Osteoblast (primary cell): ENCODE data around the gene NFIC. TPM values are rescaled to one million over a fixed set of nuclear protein-coding genes. Genes with fewer than 3 reads are reported as not detected.

Source experiments
- DNase-seq: peaks from one replicate; pipeline ENCODE4 v3.0.0; 2011; ENCODE audit warnings: low spot score, mixed read lengths; ENCODE audit not compliant: insufficient read length; ENCODE audit errors: missing footprints
- H2AFZ ChIP-seq: 2 replicates; pipeline ENCODE4 v1.6.0; 2011; ENCODE audit warnings: mild to moderate bottlenecking, low read length
- H3K27ac ChIP-seq: 2 replicates; pipeline ENCODE4 v1.5.1; 2011; ENCODE audit warnings: mild to moderate bottlenecking, low read depth, low read length, moderate library complexity
- H3K27me3 ChIP-seq: 2 replicates; pipeline ENCODE4 v1.6.0; 2012; ENCODE audit warnings: mild to moderate bottlenecking, control low read depth, inconsistent platforms, low read length, moderate library complexity; ENCODE audit not compliant: insufficient read depth
- H3K36me3 ChIP-seq: 2 replicates; pipeline ENCODE4 v1.5.1; 2011; ENCODE audit warnings: mild to moderate bottlenecking, low read length, control low read depth, moderate library complexity; ENCODE audit not compliant: insufficient read depth
- H3K4me1 ChIP-seq: 2 replicates; pipeline ENCODE4 v1.5.1; 2011; ENCODE audit warnings: mild to moderate bottlenecking, low read length, control low read depth, moderate library complexity; ENCODE audit not compliant: insufficient read depth
- H3K4me2 ChIP-seq: 2 replicates; pipeline ENCODE4 v1.6.0; 2011; ENCODE audit warnings: mild to moderate bottlenecking, low read length; ENCODE audit not compliant: insufficient read depth
- H3K4me3 ChIP-seq: fragments of 200-600 bp; sonication (generic); 3 replicates; pipeline ENCODE4 v1.5.1; 2012; ENCODE audit warnings: mild to moderate bottlenecking, low read length, inconsistent platforms; ENCODE audit not compliant: insufficient read depth
- H3K79me2 ChIP-seq: 2 replicates; pipeline ENCODE4 v1.6.0; 2012; ENCODE audit warnings: mild to moderate bottlenecking, low read length, control low read depth, inconsistent platforms; ENCODE audit not compliant: insufficient read depth
- H3K9me3 ChIP-seq: 2 replicates; pipeline ENCODE4 v1.5.1; 2011; ENCODE audit warnings: low read depth, low read length, control low read depth
- H4K20me1 ChIP-seq: 2 replicates; pipeline ENCODE4 v1.6.0; 2012; ENCODE audit warnings: mild to moderate bottlenecking, low read length, control low read depth; ENCODE audit not compliant: insufficient read depth
- total RNA-seq: library from RNA; depleted of rRNA; stranded (reverse); fragments of >200 nt; gene quantifications from 2 replicates; pipeline ENCODE4 v1.2.3, GENCODE V29; 2012
- TF ChIP-seq, protein P1 (sequence below): IDR thresholded peaks from 2 replicates; pipeline ENCODE4 v1.5.1; 2011; ENCODE audit warnings: mild to moderate bottlenecking, low read depth, low read length, moderate library complexity; ENCODE audit errors: extremely low read depth

Gene NFIC
- total RNA-seq, 1 donor: 61.2 TPM

DNA sequence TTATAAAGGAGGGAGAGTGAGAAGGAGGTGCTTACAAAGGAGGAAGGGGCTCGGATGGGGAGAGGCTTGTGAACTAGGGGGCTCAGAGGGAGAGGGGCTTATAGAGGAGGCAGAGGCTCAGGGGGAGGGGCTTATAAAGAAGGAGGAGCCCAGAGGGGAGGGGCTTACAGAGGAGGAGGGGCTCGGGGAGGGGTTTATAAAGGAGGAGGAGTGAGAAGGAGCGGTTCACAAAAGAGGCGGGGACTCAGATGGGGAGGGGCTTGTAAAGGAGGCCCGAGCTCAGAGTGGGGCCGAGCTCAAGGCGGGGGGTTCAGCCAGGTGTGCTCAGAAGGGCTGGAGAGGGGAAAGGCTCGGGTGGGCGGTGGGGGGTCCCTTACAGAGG, 113.4 kb downstream of the NFIC start:
- peak; percentile 80 for DNase-seq

DNA sequence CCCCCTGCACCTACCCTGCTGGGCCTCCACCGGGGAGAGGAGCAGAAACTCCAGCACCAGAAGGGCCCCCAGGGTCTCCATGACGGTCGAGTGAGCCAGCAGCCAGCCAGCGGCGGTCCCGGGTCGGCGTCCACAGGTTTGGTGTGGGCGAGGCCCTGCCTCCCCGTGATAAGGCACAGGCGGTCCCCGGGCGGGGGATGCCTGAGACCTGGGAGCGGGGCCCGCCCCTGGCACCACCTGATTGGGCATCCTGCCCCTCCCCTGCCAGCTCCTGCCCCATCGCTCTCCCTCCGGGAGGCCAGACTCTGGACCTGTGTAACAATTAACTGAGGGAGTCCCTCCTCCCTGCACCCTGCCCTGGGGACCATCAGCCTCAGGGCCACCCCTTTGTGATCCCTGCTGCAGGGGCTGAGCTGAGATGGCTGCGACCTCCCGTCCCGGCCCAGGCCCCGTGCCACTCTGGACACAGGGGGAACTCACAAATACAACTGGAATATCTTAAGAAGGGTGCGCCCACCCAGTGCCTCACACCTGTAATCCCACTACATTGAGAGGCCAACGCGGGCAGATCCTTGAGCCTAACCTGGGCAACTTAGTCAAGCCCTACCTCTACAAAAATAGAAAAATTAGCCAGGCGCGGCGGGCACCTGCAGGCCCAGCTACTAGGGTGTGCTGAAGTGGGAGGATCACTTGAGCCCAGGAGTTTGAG, 114.2 kb downstream of the NFIC start, which contains the start of gene SMIM24:
SMIM24 (minus strand) TSS at position 143 of the 709 bp plus-strand sequence; CDS start at position 81, 62 bp downstream.
- Histone ChIP-seq H3K4me2 (no peak within 1 kb of the TSS), H3K36me3 (no peaks in the 10 kb centered on the region), H3K27ac (no peak within 1 kb of the TSS), H3K4me3 (no peak within 1 kb of the TSS), H4K20me1 (no peaks in the 10 kb centered on the region), H3K9me3 (no peaks in the 10 kb centered on the region), H3K27me3 (peaks cover 41% of the 10 kb centered on the region), H2AFZ (no peak within 1 kb of the TSS), H3K79me2 (no peaks in the 10 kb centered on the region), H3K4me1 (no peaks in the 10 kb centered on the region)
- DNase-seq: peak; percentile 85
- TF ChIP-seq, protein P1, sequence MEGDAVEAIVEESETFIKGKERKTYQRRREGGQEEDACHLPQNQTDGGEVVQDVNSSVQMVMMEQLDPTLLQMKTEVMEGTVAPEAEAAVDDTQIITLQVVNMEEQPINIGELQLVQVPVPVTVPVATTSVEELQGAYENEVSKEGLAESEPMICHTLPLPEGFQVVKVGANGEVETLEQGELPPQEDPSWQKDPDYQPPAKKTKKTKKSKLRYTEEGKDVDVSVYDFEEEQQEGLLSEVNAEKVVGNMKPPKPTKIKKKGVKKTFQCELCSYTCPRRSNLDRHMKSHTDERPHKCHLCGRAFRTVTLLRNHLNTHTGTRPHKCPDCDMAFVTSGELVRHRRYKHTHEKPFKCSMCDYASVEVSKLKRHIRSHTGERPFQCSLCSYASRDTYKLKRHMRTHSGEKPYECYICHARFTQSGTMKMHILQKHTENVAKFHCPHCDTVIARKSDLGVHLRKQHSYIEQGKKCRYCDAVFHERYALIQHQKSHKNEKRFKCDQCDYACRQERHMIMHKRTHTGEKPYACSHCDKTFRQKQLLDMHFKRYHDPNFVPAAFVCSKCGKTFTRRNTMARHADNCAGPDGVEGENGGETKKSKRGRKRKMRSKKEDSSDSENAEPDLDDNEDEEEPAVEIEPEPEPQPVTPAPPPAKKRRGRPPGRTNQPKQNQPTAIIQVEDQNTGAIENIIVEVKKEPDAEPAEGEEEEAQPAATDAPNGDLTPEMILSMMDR: no peak

More for the DNA sequence above, 113.4 kb downstream of the NFIC start:
- no peaks in the 10 kb centered on the region for H3K4me1 ChIP-seq
- no peak overlapping the region for H3K4me3 ChIP-seq
- no peak overlapping the region for H3K4me2 ChIP-seq
- H3K27me3 ChIP-seq: peaks cover 46% of the 10 kb centered on the region
- H3K27ac ChIP-seq: no peak overlapping the region
- no peak overlapping the region for H2AFZ ChIP-seq
- H3K36me3 ChIP-seq: no peaks in the 10 kb centered on the region
- no peaks in the 10 kb centered on the region for H3K79me2 ChIP-seq
- H4K20me1 ChIP-seq: no peaks in the 10 kb centered on the region
- no peaks in the 10 kb centered on the region for H3K9me3 ChIP-seq
- TF ChIP-seq, protein P1: no peak

DNA sequence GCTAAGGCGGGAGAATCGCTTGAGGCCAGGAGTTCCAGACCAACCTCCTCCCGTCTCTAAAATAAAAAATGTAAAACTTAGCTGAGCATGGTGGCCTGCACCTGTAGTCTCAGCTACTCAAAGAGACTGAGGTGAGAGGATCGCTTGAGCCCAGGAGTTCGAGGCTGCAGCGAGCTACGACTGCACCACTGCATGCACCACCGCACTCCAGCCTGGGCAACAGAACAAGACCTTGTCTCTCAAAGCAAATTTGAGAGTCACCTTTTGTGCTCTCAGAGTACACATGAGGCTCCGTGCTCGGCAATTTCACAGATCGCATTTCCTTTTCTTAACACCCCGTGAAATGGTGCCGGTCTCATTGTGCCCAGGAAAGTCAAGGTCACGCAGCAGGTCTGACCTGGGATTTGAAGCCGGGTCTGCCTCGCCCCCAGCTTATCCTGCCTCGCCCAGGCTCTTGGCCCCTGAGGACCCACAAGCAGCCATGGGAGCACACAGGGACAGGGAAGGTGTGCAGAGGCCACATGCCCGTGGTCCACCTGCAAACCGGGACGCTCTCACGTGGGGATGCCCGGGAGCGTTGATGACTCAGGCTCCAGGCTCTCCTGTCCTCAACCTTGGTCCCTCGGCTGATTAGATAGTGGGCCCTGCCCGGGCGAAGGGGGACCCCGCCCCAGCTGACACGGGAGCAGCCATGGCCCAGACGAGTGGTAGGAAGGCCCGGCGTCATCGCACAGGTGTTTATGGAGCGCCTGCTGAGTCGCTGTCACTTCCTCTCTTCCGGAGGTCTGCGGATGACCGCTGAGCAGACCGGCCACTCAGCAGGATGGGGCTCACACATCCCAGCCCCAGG, 115.1 kb downstream of the NFIC start:
- H3K9me3 ChIP-seq: no peaks in the 10 kb centered on the region
- H3K36me3 ChIP-seq: no peaks in the 10 kb centered on the region
- TF ChIP-seq, protein P1: no peak
- H3K27ac ChIP-seq: no peak overlapping the region
- DNase-seq: peak; percentile 77
- H3K4me3 ChIP-seq: no peak overlapping the region
- H4K20me1 ChIP-seq: no peaks in the 10 kb centered on the region
- H3K27me3 ChIP-seq: peaks cover 41% of the 10 kb centered on the region
- no peaks in the 10 kb centered on the region for H3K79me2 ChIP-seq
- H2AFZ ChIP-seq: no peak overlapping the region
- H3K4me2 ChIP-seq: no peak overlapping the region
- H3K4me1 ChIP-seq: no peaks in the 10 kb centered on the region
